NCI-H2196 treated with DMSO at 0.1 percent for 48 hours (cell line): Measurements from ENCODE around the gene TSPEAR.
"Not testable (repeated sequence)": the region's sequence is repeated elsewhere in the genome, so short reads cannot be mapped to it uniquely, and the experiment has no call there.

Experiments used
- DNase-seq: peaks from one replicate; lab custom pipeline; 2025; ENCODE audit not compliant: unreplicated experiment; lab: John Stamatoyannopoulos, UW

The TSPEAR gene

DNA sequence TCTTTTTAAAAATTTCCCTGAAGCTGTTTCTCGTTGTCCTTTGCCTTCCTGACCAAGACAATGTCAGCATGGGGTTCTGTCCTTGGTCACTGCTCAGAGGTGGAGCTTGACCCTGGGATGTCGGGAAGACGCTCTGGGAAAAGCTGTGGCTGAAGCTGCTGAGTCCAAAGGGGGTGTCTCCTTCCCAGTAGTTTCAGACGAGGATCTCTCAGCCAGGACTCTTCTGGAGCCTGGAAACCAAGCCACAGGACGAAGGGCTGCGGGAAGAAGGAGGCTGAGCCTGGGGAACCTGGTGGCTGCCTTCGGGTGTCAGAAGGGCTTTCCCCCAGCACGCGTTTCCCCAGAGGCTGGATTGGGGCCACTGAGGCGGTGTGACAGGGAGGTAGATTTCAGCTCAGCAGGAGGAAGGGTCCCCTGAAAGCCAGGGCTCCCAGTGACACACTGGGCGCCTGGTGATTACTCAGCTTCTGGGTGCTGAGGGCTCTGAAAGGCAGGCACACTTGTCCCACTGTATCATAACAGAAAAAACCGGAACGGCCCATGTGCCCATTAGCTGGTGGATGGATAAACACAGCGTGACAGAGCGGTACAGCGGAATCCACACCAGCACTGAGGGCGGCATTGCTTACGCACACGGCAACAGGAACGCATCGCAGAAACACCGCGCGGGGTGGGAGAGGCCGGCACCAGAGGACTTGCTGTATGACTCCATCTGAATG is 24.4 kb downstream of the TSPEAR start:
- DNase-seq, result no peak

- no peak for DNase-seq
These were observed 25.2 kb downstream of the TSPEAR start for GRCh38 chr21:44686000-44686781.

- DNase-seq, result not testable (repeated sequence)
These were observed 26.3 kb downstream of the TSPEAR start for GRCh38 chr21:44685050-44685449.

DNA sequence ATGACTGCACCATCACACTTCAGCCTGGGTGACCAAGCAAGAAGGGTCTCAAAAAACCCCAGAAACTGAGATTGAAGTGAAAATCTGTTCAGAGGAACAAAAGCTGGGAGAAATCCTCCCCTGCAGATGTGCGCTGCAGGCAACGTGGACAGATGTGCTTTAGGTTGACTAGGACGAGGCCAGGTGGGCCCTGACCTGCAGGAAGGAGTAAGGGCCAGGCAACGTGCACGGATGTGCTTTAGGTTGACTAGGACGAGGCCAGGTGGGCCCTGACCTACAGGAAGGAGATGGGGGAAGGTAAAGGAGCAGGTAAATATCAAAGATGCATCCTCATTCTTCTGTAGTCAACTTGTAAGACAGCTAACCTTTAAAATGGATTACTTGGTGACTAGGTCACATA is 26.9 kb downstream of the TSPEAR start:
- no peak for DNase-seq

- no peak for DNase-seq
These were observed 27.3 kb downstream of the TSPEAR start for GRCh38 chr21:44684077-44684476.

GRCh38 chr21:44682580-44683151 is 28.7 kb downstream of the TSPEAR start:
- DNase-seq, result no peak

GRCh38 chr21:44681861-44682579 is 29.4 kb downstream of the TSPEAR start, which contains the start of gene KRTAP12-1:
TSS of gene KRTAP12-1 (minus strand) at chr21:44682163. CDS start at chr21:44682123, 40 bp downstream.
- peak; percentile 75 for DNase-seq

DNA sequence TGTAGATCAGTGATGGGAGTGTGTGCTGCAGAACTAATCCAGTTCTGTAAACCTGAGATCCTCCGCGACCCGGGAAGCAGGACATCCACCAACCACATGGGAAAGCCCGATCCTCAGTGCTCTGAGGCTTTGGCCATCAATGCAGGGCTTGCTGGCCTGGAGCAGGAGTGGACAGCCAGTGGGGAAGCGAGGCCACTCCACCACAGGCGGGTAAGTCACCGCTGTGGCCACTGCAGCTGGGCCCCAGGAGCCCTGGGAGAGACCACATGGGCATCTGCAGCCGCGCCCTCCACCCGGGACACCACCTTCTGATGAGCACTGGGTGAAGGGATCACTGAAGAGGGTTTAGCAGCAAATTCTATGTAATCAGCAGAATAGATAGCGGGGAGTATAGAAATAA is 30.2 kb downstream of the TSPEAR start:
- DNase-seq, result no peak

DNA sequence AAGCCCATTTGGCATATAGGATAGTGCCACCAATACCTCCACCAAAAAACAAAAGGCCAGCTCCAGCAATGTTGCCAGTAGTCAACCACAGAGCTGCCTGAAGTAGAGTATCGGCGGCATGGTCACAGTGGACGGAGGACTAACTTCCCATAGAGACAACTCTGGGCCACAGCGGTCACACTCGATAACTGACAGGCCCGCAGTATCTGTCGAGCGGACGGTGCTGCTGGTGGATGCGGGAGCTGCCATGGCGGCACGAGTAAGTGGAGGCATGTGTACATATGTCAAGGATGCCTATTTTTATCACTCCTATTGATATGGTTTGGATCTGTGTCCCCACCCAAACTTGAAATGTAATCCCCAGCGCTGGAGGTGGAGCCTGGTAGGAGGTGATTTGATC is 33.5 kb downstream of the TSPEAR start:
- DNase-seq, result no peak

GRCh38 chr21:44671911-44672310 is 39.5 kb downstream of the TSPEAR start:
- no peak for DNase-seq

GRCh38 chr21:44670642-44671432 is 40.5 kb downstream of the TSPEAR start:
- DNase-seq, result no peak

- no peak for DNase-seq
These were observed 43.8 kb downstream of the TSPEAR start for GRCh38 chr21:44667612-44668011.

- peak; percentile 57 for DNase-seq
These were observed 44.7 kb downstream of the TSPEAR start, which contains the start of gene KRTAP12-2 for GRCh38 chr21:44666401-44667320. TSS of gene KRTAP12-2 (minus strand) at chr21:44666927. CDS start at chr21:44666886, 41 bp downstream.

DNA sequence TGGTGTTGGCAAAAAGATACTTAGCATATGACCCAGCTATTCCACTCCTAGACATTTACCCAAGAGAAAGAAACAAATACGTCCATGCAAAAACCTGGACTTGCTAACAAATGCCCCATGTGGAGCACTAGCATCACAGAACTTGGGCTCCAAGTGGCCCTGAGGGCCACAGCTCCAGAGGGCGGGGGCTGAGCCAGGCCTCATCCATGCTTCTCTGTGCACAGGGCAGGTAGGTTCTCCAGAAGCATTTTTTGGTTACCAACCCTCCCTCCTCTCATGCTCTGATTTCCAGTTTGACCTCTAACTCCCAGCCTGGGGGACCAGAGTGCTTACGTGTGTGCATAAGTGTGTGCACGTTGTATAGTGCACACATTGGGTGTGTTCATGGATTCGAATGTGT is 46.7 kb downstream of the TSPEAR start:
- no peak for DNase-seq

- DNase-seq, result not testable (repeated sequence)
These were observed 49.8 kb downstream of the TSPEAR start for GRCh38 chr21:44661567-44661966.

DNA sequence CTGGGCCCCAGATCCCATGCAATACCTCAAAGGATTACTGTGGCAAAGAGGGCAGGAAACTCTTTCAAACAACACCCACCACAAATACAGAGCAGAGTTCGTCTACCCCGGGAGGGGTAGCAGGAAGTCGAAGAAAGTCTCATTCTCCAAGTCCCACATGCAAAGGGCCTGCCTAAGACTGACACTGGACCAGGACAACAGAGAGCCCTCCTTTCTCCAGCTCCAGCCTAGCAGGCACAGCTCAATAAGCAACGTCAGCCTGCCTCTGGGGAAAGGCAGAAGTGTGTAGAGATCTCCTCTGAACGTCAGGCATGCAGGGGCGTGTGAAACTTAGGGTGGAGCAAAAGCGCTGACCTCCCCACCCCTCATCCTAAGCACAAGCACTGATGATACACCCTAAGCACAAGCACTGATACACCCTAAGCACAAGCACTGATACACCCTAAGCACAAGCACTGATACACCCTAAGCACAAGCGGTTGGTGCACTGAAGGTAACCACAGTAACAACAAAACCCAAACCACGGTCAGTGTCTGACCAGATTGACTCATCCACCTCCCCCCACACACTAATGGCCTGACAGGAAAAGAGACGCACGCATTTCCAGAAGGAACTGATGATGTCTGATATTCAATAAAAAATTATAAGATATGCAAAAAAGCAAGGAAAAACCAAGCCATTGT is 52.3 kb downstream of the TSPEAR start:
- no peak for DNase-seq

DNA sequence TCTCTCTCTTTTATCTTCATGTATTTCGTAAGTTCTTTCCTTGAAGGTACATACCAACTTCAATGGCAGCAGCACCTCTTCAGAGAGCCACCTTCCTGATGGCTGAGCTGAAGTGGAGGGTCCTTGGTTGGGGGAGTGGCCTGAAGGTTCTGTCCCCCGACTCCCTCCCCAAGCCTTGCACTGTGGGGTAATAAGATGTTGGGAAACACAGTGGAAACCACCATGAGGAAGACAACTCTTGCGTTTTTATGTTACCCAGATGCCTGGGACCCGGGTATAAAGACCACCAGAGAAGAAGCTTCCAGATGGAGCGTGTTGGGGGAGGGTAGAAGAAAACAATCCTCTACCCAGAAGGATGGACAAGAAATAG is 52.8 kb downstream of the TSPEAR start:
- no peak for DNase-seq

DNA sequence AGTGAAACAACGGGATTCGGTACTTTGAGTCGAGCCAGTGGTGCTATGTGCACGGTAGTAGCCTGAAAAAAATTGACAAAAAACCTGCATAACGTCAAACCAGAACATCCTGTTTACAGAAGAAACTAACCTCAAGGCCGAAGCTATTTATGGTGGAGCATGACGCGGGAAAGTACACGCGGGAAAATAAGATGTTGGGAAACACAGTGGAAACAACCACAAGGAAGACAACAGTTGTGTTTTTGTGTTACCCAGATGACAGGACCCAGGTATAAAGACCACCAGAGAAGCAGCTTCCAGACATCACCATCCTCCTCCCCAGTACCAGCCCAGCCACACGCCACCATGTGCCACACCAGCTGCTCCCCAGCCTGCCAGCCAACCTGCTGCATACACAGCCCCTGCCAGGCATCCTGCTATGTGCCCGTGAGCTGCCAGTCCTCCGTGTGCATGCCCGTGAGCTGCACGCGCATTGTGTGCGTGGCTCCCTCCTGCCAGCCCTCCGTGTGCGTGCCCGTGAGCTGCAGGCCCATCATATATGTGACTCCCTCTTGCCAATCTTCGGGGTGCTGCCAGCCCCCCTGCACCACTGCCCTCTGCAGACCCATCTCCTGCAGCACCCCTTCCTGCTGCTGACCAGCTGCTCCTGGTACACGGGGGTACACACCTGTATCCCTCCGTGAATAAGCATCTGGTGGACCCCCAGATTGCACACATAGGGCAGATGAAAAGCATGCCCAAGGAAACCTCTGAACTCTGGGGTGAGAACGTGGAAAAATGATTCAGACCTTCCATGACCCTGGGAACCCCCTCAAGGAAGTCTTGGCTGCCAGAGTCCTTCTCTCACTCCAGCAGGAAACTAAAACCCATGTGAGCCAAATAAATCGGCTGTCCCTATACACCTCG is 53.5 kb downstream of the TSPEAR start, which contains the start of gene KRTAP12-3:
KRTAP12-3 (plus strand) TSS at position 298 of the 906 bp plus-strand sequence; CDS start at position 346, 48 bp downstream.
- no peak for DNase-seq
